Omental fat pad (tissue), 4 donors: Measurements from ENCODE around the gene FBXL13. TPM values are rescaled to one million over a fixed set of nuclear protein-coding genes. Genes with fewer than 3 reads are reported as not detected.

Source experiments
- ATAC-seq: fragments of 150-250 bp; one replicate; pipeline ENCODE4 v1.9.1; 2016; ENCODE audit warnings: mild to moderate bottlenecking, moderate library complexity; ENCODE audit not compliant: low FRiP score
- DNase-seq: peaks from one replicate; pipeline ENCODE4 v3.0.0-alpha.2; 2019; ENCODE audit warnings: low spot score
- total RNA-seq, 4 donors: library from RNA; depleted of rRNA; stranded (reverse); fragments of >200 nt; gene quantifications; one replicate each; pipeline ENCODE4 v1.1.0, GENCODE V29; 2016
- TF ChIP-seq, protein P1 (sequence below), 3 donors: fragments of 450-650 bp; IDR thresholded peaks; one replicate each; pipeline ENCODE4 v1.5.1; 2016 to 2017; ENCODE audit warnings: antibody characterized with exemption in 3 of 3, mild to moderate bottlenecking in 3 of 3, moderate library complexity in 2 of 3

FBXL13 gene
- total RNA-seq, 4 donors from 2014 or later: 2.1 to 4.9 (median 3.4) TPM

GRCh38 chr7:102951839-102952238, 122.8 kb downstream of the FBXL13 start:
- no peak for ATAC-seq
- TF ChIP-seq, protein P1, sequence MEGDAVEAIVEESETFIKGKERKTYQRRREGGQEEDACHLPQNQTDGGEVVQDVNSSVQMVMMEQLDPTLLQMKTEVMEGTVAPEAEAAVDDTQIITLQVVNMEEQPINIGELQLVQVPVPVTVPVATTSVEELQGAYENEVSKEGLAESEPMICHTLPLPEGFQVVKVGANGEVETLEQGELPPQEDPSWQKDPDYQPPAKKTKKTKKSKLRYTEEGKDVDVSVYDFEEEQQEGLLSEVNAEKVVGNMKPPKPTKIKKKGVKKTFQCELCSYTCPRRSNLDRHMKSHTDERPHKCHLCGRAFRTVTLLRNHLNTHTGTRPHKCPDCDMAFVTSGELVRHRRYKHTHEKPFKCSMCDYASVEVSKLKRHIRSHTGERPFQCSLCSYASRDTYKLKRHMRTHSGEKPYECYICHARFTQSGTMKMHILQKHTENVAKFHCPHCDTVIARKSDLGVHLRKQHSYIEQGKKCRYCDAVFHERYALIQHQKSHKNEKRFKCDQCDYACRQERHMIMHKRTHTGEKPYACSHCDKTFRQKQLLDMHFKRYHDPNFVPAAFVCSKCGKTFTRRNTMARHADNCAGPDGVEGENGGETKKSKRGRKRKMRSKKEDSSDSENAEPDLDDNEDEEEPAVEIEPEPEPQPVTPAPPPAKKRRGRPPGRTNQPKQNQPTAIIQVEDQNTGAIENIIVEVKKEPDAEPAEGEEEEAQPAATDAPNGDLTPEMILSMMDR (IDR thresholded peaks at IDR 0.05): no peak
- DNase-seq: no peak

DNA sequence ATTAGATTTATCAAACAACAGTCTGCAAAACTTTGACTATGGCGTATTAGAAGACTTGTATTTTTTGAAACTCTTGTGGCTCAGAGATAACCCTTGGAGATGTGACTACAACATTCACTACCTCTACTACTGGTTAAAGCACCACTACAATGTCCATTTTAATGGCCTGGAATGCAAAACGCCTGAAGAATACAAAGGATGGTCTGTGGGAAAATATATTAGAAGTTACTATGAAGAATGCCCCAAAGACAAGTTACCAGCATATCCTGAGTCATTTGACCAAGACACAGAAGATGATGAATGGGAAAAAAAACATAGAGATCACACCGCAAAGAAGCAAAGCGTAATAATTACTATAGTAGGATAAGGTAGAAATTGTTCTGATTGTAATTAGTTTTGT, 130.4 kb downstream of the FBXL13 start:
- ATAC-seq: no peak
- TF ChIP-seq, protein P1 (IDR thresholded peaks at IDR 0.05): no peak
- no peak for DNase-seq

DNA sequence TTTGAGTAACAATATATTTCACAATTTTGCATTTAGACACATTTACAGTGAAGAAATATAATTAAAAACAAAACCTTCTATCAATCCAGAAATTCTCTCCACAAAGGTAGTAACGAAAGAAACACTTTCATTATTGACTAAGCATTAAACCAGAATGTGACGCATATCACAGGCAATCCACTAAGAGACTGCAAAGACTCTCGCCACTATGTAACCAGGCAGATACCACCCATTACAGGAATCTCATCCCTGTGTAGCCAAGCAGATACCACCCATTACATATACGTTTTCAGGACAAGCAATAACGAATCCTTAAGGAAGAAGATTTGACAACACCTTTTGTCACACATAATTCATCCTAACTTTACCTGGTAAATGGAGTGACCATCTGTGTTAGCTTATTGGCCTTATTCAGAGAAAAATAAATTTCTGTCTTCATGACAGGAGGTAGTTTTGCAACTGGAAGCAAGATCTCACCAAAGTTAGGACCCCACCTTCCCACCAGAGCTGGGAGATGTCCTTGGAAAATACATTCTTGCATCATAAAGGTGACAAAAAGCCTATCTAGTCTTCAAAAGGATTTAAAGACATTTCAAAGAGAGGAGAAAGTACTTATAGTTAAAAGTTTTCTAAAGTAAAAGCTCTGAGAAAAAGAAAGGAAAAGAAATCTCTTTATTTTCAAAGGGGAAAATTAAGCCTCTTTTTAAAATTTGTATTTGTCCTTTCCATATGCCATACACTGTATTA, 131.0 kb downstream of the FBXL13 start:
- TF ChIP-seq, protein P1 (IDR thresholded peaks at IDR 0.05): no peak
- no peak for DNase-seq
- no peak for ATAC-seq

GRCh38 chr7:102942868-102943267, 131.7 kb downstream of the FBXL13 start:
- TF ChIP-seq, protein P1 (IDR thresholded peaks at IDR 0.05): no peak
- DNase-seq (no peak), ATAC-seq (no peak)

DNA sequence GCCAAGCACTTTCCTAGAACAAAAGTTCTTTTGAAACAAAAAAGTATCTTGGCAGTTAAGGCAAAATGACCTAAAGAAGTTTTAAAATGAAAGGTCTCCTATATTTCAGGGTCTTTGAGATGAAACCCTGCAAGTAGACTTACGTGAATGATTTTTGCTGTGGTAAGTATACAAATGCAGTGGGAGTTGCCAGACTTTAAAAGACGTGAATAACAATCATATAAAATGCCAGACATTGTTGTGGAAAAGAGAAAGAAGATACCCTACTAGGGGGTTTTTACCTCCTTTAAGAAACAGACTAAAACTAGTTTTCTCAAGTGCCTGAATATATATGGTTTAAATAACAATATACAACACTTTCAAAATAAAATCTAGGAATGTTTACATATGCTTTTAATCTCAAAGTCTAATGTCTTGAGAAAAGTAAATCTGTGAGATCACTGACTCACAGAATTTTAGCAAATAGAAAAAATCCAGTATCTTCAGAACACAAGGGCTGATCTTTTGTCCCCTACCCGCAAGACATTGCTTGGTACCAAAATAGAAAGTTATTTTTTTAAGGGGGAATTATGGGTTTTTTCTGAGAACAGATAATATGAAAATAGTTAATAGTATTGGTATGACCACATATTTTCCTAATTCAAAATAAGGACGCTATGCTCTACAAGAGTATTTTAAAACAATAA, 132.3 kb downstream of the FBXL13 start:
- TF ChIP-seq, protein P1 (IDR thresholded peaks at IDR 0.05): no peak
- no peak for ATAC-seq
- DNase-seq: no peak

DNA sequence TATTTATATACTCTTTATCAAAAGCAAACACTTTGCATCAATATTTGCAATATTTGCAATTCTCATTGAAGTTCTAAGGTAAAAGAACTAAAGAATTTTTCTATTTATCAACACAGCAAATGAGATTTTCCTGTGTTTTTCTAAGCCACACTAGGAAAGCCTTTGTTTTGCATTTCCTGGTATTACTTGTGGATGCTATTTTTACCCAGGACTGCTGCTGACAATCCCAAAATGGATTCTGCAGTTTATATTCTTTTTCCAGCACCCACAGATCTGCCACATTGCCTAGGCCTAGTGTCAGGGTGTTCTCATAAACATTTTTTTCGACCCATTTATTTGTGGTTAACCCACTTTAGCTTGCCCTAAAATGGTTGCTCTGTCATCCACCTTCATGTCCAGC, 135.9 kb downstream of the FBXL13 start:
- TF ChIP-seq, protein P1 (IDR thresholded peaks at IDR 0.05): no peak
- DNase-seq: no peak
- ATAC-seq: no peak
